ENCODE results near the gene COPG1.
"Not testable (repeated sequence)": the region's sequence is repeated elsewhere in the genome, so short reads cannot be mapped to it uniquely, and the experiment has no call there.

COPG1 gene

GRCh38 chr3:129245641-129246306 lies 3.6 kb upstream of the COPG1 start:
- peak; percentile 64 for DNase-seq

- no peak for DNase-seq
These were observed 2.8 kb upstream of the COPG1 start for GRCh38 chr3:129246636-129247035.

- no peak for DNase-seq
These were observed 973 bp upstream of the COPG1 start for GRCh38 chr3:129248286-129248979.

- no peak for DNase-seq
These were observed 3.3 kb downstream of the COPG1 start for GRCh38 chr3:129252748-129253147.

GRCh38 chr3:129254536-129255230 lies 5.3 kb downstream of the COPG1 start:
- no peak for DNase-seq

- no peak for DNase-seq
These were observed 6.9 kb downstream of the COPG1 start for GRCh38 chr3:129256270-129256669.

GRCh38 chr3:129257609-129258008 lies 8.2 kb downstream of the COPG1 start:
- DNase-seq: no peak

- DNase-seq: no peak
These were observed 10.4 kb downstream of the COPG1 start for GRCh38 chr3:129259612-129260477.

GRCh38 chr3:129260606-129261005 lies 11.2 kb downstream of the COPG1 start:
- no peak for DNase-seq

GRCh38 chr3:129261894-129262293 lies 12.5 kb downstream of the COPG1 start:
- DNase-seq: no peak

GRCh38 chr3:129263161-129263910 lies 13.9 kb downstream of the COPG1 start:
- no peak for DNase-seq

- DNase-seq: not testable (repeated sequence)
These were observed 15.6 kb downstream of the COPG1 start for GRCh38 chr3:129264994-129265393.

GRCh38 chr3:129266651-129267050 lies 17.2 kb downstream of the COPG1 start:
- no peak for DNase-seq

- no peak for DNase-seq
These were observed 19.0 kb downstream of the COPG1 start for GRCh38 chr3:129268396-129268795.

- no peak for DNase-seq
These were observed 22.3 kb downstream of the COPG1 start for GRCh38 chr3:129271674-129272073.

- DNase-seq: no peak
These were observed 27.0 kb downstream of the COPG1 start for GRCh38 chr3:129276385-129276784.

GRCh38 chr3:129277829-129278271 lies 28.4 kb downstream of the COPG1 start:
- no peak for DNase-seq

GRCh38 chr3:129278439-129278965 lies 29.1 kb downstream of the COPG1 start, which contains the start of gene HMCES:
Gene HMCES, plus strand, starts transcription at chr3:129278870. Its CDS starts 863 bp downstream, at chr3:129279733.
- peak; percentile 94 for DNase-seq

- peak; percentile 28 for DNase-seq
These were observed 29.8 kb downstream of the COPG1 start for GRCh38 chr3:129278966-129279906.

- no peak for DNase-seq
These were observed 30.8 kb downstream of the COPG1 start for GRCh38 chr3:129280183-129280582.

GRCh38 chr3:129281726-129282125 lies 32.3 kb downstream of the COPG1 start:
- no peak for DNase-seq

Measured in activated gamma-delta T cell treated with Interleukin-2 at 50 U/mL for 16 hours (primary cell).